GM12865 (cell line): Measurements from ENCODE around the gene SMCO2.
A peak's percentile ranks its signal among the peaks of the same experiment; 100 is the strongest.

Experiments
- DNase-seq: peaks from one replicate; pipeline ENCODE4 v3.0.0; 2010; ENCODE audit warnings: low read depth
- H3K4me3 ChIP-seq: 2 replicates; pipeline ENCODE4 v1.5.1; 2011; ENCODE audit warnings: mild to moderate bottlenecking, low read depth, low read length, control low read depth
- CTCF ChIP-seq: IDR thresholded peaks from 2 replicates; pipeline ENCODE4 v1.5.1; 2011; ENCODE audit warnings: low read length, control low read depth, low read depth, inconsistent platforms; ENCODE audit not compliant: insufficient read depth; ENCODE audit errors: missing control alignments

The SMCO2 gene

GRCh38 chr12:27493260-27493940 lies 46.9 kb downstream of the SMCO2 start:
- TF ChIP-seq CTCF: no peak
- DNase-seq: no peak
- no peak overlapping the region for H3K4me3 ChIP-seq

GRCh38 chr12:27497446-27497845 lies 50.9 kb downstream of the SMCO2 start:
- no peak for TF ChIP-seq CTCF
- no peak overlapping the region for H3K4me3 ChIP-seq
- no peak for DNase-seq

- H3K4me3 ChIP-seq: no peak overlapping the region
- peak; percentile 72 for DNase-seq
- no peak for TF ChIP-seq CTCF
Measured at GRCh38 chr12:27498149-27498548, 51.6 kb downstream of the SMCO2 start.

DNA sequence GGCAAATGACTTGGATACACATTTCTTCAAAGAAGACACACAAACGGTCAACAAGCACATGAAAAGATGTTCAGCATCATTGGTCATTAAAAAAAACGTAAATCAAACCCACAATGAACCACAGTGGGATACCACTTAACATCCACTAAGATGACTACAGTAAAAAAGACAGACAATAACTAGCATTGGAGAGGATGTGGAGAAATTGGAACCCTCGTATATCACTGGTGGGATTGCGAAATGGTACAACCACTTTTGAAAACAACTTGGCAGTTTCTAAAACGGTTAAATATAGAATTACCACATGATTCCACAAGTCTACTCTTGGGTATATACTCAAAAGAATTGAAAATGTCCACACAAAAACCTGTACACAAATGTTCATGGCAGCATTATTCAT lies 52.2 kb downstream of the SMCO2 start:
- H3K4me3 ChIP-seq: no peak overlapping the region
- no peak for DNase-seq
- no peak for TF ChIP-seq CTCF

DNA sequence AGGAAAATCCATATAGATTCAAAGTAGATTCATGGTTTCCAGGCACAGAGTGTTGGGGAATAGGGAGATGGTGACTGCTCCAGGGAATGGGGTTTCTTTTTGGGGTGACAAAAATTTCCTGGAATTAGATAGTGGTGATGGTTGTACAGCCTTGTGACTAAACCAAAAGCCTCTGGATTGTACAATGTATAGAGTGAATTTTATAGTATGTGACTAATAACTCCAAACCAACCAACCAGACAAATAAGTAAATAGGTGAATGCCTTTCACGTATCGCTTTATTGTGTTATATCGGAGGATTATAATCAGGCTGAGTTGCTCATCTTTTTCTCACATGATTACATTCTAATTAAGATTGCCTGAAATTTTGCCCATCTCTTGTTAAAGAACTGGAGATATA lies 52.8 kb downstream of the SMCO2 start:
- no peak for TF ChIP-seq CTCF
- no peak overlapping the region for H3K4me3 ChIP-seq
- no peak for DNase-seq

DNA sequence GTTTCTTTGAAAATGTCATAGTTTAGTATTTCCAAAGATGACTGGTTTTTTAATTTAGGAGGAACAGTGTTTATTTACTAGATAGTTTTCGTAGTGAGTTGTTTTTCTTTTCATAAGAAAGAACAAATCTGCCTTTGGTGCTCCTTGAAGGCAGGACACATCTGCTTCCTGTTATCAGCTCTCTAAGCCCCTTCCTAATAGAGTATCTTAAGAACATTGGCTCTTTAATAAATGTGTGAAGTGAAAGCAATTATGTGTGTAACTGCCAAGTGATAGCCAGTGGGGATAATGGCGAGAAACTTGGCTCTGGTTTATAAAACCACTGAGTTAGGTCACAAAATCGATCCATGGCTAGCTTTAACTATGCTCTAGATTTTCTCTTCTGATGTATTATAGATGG lies 54.0 kb downstream of the SMCO2 start:
- DNase-seq: no peak
- no peak for TF ChIP-seq CTCF
- H3K4me3 ChIP-seq: no peak overlapping the region

DNA sequence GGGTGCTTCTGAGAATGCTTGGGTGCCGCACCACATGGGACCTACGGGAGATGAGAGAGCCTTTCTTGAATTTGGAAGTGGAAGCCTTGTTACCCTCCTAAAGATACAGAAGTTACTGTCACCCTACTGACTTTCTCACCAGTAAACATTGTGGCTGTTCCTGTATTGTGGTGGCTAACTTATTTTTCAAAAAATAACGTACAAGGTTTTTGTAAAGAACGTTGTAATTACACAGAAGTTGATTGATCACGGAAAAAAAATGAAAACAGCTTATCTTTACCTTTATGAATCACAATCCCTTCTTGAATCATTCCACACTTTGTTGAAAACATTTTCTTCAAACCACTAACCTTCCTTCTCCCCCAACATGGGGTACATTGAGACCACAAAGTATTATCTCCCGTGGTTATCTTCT lies 55.5 kb downstream of the SMCO2 start:
- H3K4me3 ChIP-seq: no peak overlapping the region
- no peak for DNase-seq
- TF ChIP-seq CTCF: no peak
